Activated naive CD4-positive, alpha-beta T cell treated with anti-CD3 and anti-CD28 coated beads, Interleukin-2, amount 50 U/mL, for 72 hours (primary cell): ENCODE results near the gene TRIM52. TPM values are rescaled to one million over a fixed set of nuclear protein-coding genes. Genes with fewer than 3 reads are reported as not detected.

Source experiments
- ATAC-seq, 2 donors: fragments of 150-1000 bp; cut with Tn5 transposase; 2 replicates each; pipeline ENCODE4 v1.10.0; 2021; ENCODE audit warnings: mild to moderate bottlenecking in 2 of 2, moderate library complexity in 2 of 2
- DNase-seq, 2 donors: peaks; one replicate each; pipeline ENCODE4 v3.0.0; 2021 to 2022; ENCODE audit warnings: low spot score in 2 of 2
- H3K27ac Mint-ChIP-seq, 2 donors: one replicate each; pipeline ENCODE4 v1.8.0; 2022; ENCODE audit warnings: mild to moderate bottlenecking in 2 of 2, mixed read lengths in 2 of 2
- H3K36me3 Mint-ChIP-seq, 2 donors: one replicate each; pipeline ENCODE4 v1.8.0; 2022; ENCODE audit warnings: mixed read lengths in 2 of 2
- H3K9me3 Mint-ChIP-seq, 2 donors: one replicate each; pipeline ENCODE4 v1.8.0; 2022; ENCODE audit warnings: mixed read lengths in 2 of 2
- total RNA-seq, 2 donors: library from RNA; stranded (reverse); gene quantifications; one replicate each; pipeline ENCODE4 v1.2.3, GENCODE V29; 2022

TRIM52 gene
- total RNA-seq, 2 donors from 2014 or later, result 9.3 to 15.6 TPM

- ATAC-seq, result no peak
- DNase-seq, result no peak
- Mint-ChIP-seq H3K27ac (peak overlapping the region in 1 of 2 donors; percentile 57), H3K36me3 (peaks cover 16 to 21% of the 10 kb centered on the region in 2 donors), H3K9me3 (no peaks in the 10 kb centered on the region)
Measured at GRCh38 chr5:181263633-181264032, 2.7 kb upstream of the TRIM52 start.

GRCh38 chr5:181261320-181262049 lies 542 bp upstream of the TRIM52 start:
- Mint-ChIP-seq H3K36me3 (peaks cover 16 to 33% of the 10 kb centered on the region in 2 donors), H3K9me3 (no peaks in the 10 kb centered on the region), H3K27ac (peak overlapping the region; percentile 93 to 98)
- DNase-seq (peak; percentile 68 to 80), ATAC-seq (peak; percentile 51 to 70)

GRCh38 chr5:181259974-181260719 lies 796 bp downstream of the TRIM52 start:
- Mint-ChIP-seq H3K36me3 (peaks cover 22 to 46% of the 10 kb centered on the region in 2 donors), H3K9me3 (no peaks in the 10 kb centered on the region), H3K27ac (peak overlapping the region; percentile 93 to 98)
- DNase-seq (no peak), ATAC-seq (peak in 1 of 2 donors; percentile 1)

GRCh38 chr5:181259283-181259682 lies 1.7 kb downstream of the TRIM52 start:
- ATAC-seq (no peak), DNase-seq (no peak)
- Mint-ChIP-seq H3K9me3 (no peaks in the 10 kb centered on the region), H3K36me3 (peaks cover 22 to 52% of the 10 kb centered on the region in 2 donors), H3K27ac (peak overlapping the region in 1 of 2 donors; percentile 93)

GRCh38 chr5:181258576-181258975 lies 2.4 kb downstream of the TRIM52 start:
- peak overlapping the region in 1 of 2 donors; percentile 93 for H3K27ac Mint-ChIP-seq
- H3K36me3 Mint-ChIP-seq, result peaks cover 22 to 47% of the 10 kb centered on the region in 2 donors
- DNase-seq (no peak), ATAC-seq (no peak)
- H3K9me3 Mint-ChIP-seq, result no peaks in the 10 kb centered on the region

- Mint-ChIP-seq H3K9me3 (no peaks in the 10 kb centered on the region), H3K36me3 (peaks cover 25 to 45% of the 10 kb centered on the region in 2 donors), H3K27ac (peak overlapping the region in 1 of 2 donors; percentile 8)
- DNase-seq (no peak), ATAC-seq (no peak)
Measured at GRCh38 chr5:181255836-181256578, 4.9 kb downstream of the TRIM52 start.

- ATAC-seq (no peak), DNase-seq (no peak)
- H3K36me3 Mint-ChIP-seq, result peaks cover 18 to 43% of the 10 kb centered on the region in 2 donors
- no peaks in the 10 kb centered on the region for H3K9me3 Mint-ChIP-seq
- peak overlapping the region in 1 of 2 donors; percentile 9 for H3K27ac Mint-ChIP-seq
Measured at GRCh38 chr5:181255276-181255675, 5.7 kb downstream of the TRIM52 start.

GRCh38 chr5:181248277-181248676 lies 12.7 kb downstream of the TRIM52 start:
- Mint-ChIP-seq H3K9me3 (no peaks in the 10 kb centered on the region), H3K27ac (peak overlapping the region; percentile 96), H3K36me3 (peaks cover 39 to 44% of the 10 kb centered on the region in 2 donors)
- no peak for ATAC-seq
- no peak for DNase-seq

GRCh38 chr5:181246276-181247049 lies 14.5 kb downstream of the TRIM52 start:
- H3K36me3 Mint-ChIP-seq, result peaks cover 54 to 62% of the 10 kb centered on the region in 2 donors
- ATAC-seq (peak; percentile 66), DNase-seq (peak; percentile 80 to 90)
- H3K27ac Mint-ChIP-seq, result peak overlapping the region; percentile 96 to 100
- no peaks in the 10 kb centered on the region for H3K9me3 Mint-ChIP-seq

GRCh38 chr5:181245427-181246275 lies 15.3 kb downstream of the TRIM52 start:
- Mint-ChIP-seq H3K36me3 (peaks cover 56 to 69% of the 10 kb centered on the region in 2 donors), H3K9me3 (no peaks in the 10 kb centered on the region), H3K27ac (peak overlapping the region; percentile 96 to 100)
- ATAC-seq (no peak), DNase-seq (peak in 1 of 2 donors; percentile 13)

GRCh38 chr5:181243564-181244343 lies 17.2 kb downstream of the TRIM52 start, which contains the start of gene RACK1:
Gene RACK1 (minus strand): TSS chr5:181243906. CDS start chr5:181243800, 106 bp downstream.
- Mint-ChIP-seq H3K27ac (peak within 1 kb of the TSS; percentile 96 to 100), H3K36me3 (peaks cover 66 to 68% of the 10 kb centered on the region in 2 donors), H3K9me3 (no peaks in the 10 kb centered on the region)
- ATAC-seq, result peak; percentile 64 to 71
- peak; percentile 83 to 88 for DNase-seq

GRCh38 chr5:181243018-181243563 lies 17.9 kb downstream of the TRIM52 start:
- Mint-ChIP-seq H3K27ac (peak overlapping the region; percentile 96 to 100), H3K9me3 (no peaks in the 10 kb centered on the region), H3K36me3 (peaks cover 69 to 70% of the 10 kb centered on the region in 2 donors)
- ATAC-seq, result peak in 1 of 2 donors; percentile 1
- no peak for DNase-seq

- DNase-seq (peak in 1 of 2 donors; percentile 5), ATAC-seq (no peak)
- Mint-ChIP-seq H3K36me3 (peaks cover 66 to 68% of the 10 kb centered on the region in 2 donors), H3K9me3 (no peaks in the 10 kb centered on the region), H3K27ac (peak overlapping the region; percentile 96 to 100)
Measured at GRCh38 chr5:181242031-181242451, 18.9 kb downstream of the TRIM52 start.

- peaks cover 65 to 70% of the 10 kb centered on the region in 2 donors for H3K36me3 Mint-ChIP-seq
- peak overlapping the region; percentile 96 to 100 for H3K27ac Mint-ChIP-seq
- DNase-seq (peak; percentile 64 to 73), ATAC-seq (peak; percentile 65 to 68)
- H3K9me3 Mint-ChIP-seq, result no peaks in the 10 kb centered on the region
Measured at GRCh38 chr5:181241393-181241975, 19.5 kb downstream of the TRIM52 start.
